Erythroblast (primary cell): ENCODE measurements around the gene KIAA1191.

Source experiments
- DNase-seq, 2 experiments: peaks; one replicate each; lab custom pipeline; 2025; lab: John Stamatoyannopoulos, UW
- GATA1 ChIP-seq: IDR thresholded peaks from 2 replicates; pipeline ENCODE4 v1.6.1; 2011; ENCODE audit warnings: low read depth, mild to moderate bottlenecking, control low read depth, low read length, moderate library complexity
- POLR2A ChIP-seq: IDR thresholded peaks from 2 replicates; pipeline ENCODE4 v1.6.1; 2011; ENCODE audit warnings: mild to moderate bottlenecking, low read length

KIAA1191 gene

DNA sequence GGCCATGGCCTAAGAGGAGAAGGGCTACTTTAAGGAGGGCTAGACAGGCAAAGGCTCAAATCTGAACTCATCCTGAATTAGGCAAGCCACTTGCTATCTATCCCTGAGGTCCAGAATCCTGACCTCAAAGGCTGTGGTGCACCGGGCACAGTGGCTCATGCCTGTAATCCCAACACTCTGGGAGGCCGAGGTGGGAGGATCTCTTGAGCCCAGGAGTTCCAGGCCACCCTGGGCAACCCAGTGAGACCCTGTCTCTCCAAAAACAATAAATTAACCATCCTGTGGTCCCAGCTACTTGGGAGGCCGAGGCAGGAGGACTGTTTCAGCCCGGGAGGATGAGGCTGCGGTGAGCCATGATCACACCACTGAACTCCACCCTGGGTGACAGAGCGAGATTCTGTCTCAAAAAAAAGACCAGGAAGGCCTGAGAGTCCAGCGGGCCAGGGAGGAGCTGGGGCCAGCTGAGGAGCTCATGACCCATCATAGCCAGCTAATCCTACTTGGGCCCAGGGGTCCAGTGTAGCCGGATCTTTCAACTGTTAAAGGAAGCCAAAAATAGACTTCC is 22.9 kb upstream of the KIAA1191 start:
- no peak for DNase-seq
- TF ChIP-seq GATA1 (no peak), POLR2A (no peak)

DNA sequence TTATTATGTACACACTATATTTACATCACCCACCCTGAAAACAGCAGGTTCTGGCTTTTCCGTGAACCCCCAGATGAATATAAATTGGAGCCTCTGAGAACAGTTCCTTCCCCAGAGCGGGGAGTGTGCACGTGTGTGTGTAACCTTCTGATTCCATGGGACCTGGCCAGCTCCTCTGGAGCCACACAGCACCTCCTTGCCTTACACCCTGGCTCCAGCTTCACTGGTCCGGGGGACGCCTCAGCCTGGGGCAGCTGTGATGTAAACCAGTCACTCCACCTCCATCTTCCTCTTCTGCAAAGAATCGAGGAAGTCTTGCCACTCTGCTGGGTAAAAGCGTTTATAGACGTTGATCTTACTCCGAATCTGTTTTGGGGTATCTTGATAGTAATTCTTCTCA is 22.4 kb upstream of the KIAA1191 start:
- no peak for DNase-seq
- TF ChIP-seq GATA1 (no peak), POLR2A (no peak)

DNA sequence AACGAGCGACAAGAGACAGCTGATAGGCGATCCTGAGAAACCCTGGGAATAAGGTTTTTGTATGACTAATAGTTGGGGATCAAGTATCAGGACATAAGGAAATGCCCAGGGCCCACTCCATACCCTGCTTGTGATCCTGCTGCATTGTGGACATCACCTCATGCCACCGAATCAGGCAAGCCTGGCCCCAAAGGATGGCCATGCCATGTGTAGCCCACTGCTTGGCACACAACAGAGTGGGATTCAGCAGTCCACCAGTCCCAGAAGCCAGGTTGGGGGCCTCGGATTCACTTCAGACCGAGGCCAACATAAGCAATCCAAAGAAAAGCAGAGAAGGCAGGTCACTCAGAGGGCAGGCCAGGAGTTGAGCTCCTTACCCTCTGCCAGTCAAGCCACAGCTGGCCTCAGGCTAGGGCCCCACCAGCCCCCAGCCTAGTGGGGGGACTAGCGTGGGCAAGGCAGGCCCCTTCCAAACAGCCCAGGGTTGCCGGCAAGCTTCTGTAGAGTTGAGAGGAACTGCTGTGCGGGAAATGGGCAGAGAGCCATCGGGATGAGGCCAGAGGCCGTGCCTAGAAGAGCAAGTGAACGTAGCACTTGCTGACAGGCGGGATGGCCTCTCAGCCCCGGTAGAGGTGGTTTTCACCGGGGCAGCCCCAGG is 21.8 kb upstream of the KIAA1191 start:
- no peak for TF ChIP-seq GATA1
- no peak for TF ChIP-seq POLR2A
- no peak for DNase-seq

DNA sequence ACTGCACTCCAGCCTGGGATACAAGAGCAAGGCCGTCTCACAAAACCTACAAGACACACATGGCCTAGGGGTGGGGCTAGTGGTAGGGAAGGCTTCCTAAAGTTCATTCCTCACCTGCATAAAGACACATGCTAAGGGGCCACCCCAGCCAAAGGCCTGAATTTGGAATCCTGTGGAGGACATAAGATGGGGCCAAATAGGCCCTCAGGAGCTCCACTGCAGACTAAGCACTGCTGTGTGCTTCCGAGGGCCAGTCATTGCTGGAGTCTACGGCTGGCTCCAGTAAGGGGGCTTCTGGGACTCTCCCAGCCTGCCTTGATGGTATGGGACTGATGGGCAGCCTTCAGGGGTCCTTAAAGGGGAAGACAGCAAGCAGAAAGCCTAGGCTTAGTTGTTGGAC is 21.2 kb upstream of the KIAA1191 start:
- no peak for DNase-seq

DNA sequence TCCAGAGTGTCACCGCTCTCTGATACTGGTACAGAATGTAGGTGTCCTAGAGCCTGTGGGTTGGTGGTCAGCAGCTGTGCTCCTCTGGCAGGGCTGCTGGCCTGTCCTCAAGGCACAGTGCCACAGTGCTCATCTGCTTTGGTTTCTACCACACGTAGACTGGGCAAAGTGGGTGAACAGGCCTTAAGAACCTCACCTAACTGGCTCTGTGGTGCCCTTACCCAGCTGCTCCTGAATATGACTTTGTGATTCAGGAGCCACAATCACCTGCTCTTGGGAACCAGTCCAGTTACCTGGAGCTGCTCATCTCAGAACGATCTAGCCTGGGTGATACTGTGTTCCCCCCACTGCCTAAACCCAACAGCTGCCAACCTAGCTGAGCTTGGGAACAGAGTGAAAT is 20.4 kb upstream of the KIAA1191 start:
- no peak for TF ChIP-seq GATA1
- no peak for TF ChIP-seq POLR2A
- DNase-seq: no peak

More for the DNA sequence above, 21.2 kb upstream of the KIAA1191 start:
- TF ChIP-seq POLR2A (no peak), GATA1 (no peak)

DNA sequence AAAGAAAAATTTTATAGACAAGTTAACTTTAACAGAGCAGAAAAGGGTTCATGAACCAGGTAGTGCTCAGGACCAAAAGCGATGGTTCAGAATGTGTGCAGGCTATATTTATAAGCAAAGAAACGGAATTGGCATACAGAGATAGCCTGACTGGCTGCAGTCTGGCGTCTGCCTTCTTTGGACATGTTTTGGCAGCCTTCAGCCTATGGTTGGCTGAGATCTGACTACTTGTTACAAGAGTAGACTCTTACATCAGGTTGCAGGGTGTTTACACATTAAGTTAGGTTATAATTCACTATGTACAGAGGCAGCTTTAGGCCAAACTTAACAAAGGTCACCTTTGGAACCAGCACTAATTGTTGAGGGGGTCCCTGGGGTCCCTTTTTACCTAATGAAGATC is 19.9 kb upstream of the KIAA1191 start:
- TF ChIP-seq POLR2A: no peak
- TF ChIP-seq GATA1: no peak
- no peak for DNase-seq

DNA sequence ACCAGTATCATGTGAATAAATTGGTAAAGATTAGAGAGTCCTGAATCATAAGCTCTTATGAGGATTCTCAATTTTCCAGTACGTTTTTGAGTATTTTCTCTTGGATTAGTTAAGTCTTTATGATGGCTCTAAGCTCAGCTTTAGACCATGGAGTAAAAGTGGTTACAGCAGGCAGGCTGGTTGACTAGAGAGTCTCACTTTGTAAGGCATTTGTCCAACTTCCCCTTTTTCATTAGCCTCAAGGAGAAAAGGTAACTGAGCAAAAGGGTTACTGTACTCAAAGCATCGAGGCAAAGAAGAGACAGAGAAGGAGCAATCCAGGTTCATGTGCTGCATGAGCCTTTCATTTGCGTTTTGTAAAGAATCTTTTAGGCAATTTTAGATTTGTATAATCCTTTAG is 18.3 kb upstream of the KIAA1191 start:
- TF ChIP-seq GATA1 (no peak), POLR2A (no peak)
- DNase-seq: no peak

DNA sequence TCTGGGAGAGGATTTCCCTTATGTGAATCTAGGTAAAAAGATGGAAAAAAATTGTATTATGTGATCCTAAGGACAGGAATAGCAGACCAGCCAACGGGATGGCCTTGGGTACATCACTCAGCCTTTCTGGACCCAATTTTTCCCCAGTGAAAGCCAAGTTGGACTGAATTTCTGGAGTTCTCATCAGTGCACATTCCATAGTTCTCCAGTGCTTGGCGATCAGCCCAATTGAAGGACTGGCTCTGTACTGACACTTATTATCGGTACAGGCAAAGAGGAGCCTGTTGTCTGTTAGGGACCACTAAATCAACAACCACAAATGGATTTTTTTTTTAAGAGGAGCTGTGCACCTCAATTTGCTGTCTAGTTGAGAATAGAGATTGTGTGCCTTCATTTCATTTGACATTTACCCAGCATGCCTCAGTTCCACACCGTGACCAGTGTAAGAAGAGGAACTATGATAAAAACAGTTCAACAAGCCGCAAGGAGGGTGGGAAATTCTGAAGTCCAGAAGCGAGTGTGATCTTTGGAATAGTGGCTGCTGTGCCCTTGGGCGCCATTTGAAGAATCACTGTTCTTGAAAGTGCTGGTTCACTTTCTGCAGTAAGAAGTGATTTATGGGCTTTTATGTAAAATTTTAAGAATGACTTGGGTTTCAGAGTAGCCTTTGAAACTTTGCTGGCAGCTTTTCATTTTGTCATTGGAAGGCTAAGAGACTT is 11.7 kb upstream of the KIAA1191 start:
- no peak for DNase-seq
- TF ChIP-seq GATA1 (no peak), POLR2A (no peak)

DNA sequence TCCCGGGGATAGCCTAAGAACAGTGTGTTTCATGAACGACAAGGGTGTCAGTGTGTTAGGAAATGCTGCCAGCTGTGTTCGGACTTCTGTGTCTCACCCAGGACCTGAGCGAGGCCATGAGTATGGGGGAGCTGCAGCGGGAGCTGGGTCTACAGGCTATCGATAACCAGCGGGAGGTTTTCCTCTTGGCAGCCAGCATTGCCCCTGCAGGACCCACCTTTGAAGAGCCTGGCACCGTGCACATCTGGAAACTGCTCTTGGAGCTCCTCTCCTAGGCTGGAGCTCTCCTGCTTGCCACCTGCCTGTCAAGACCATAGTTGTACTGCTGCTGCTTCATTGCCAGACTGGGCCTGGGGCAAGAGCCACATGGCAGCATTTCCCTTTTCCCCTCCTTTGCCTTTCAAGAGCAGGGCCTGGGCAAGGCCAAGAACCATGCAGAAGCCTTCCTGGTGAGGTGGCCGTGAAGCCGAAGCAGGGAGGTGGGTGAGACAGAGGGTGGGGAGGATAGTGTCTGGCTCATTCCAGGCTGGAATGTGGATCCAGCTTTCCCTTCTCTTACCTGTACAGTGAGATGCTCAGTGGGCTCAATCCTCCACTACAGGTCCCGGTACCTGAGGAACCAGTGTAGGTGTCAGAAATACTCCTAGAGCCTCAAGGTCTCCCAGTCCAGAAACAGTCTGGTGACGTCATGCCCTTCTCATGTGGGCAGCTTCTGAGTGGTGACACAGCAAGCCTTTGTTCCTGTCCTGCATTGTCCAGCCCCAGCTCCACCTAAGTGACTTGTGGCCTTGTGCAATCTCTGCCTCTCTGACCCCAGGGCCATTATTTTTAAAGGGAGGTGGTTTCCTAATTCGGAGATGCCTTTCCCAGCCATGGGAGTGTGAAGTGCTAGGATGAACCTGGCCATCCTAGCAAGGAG is 10.3 kb upstream of the KIAA1191 start:
- no peak for DNase-seq
- TF ChIP-seq GATA1: no peak
- no peak for TF ChIP-seq POLR2A

DNA sequence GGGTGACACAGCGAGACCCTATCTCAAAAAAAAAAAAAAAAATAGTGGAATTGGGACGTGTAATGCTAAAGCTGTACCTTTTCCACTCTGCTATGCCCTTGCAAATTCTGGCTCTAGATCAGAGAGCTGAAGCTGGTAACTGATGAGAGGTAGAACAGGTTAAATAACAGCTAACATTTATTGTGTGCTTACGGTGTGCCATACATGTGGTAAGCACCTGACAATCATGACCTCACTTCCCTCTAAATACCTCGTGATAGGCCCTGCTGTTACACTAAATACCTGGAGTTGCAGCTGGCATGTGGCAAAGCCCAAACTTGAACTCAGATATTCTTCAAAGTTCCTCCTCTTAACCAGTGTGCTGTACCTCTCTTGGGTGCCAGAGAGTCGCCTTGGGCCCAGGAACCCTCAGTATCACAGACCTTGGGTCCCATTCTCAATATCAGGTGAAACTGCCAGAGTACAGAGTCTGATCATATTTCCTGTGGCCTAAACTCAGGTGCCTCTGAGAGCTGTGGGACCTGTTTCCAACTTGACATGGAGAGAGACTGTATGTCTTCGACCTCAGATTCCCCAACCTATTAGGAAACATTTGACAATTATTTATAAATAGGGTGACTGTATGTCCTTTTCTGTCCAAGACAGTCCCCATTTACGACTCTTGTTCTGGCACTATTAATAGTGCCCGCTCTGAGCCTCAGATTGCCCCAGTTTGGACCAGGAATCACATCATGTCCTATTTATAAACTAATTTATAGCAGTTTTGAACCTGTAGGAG is 8.6 kb upstream of the KIAA1191 start:
- TF ChIP-seq GATA1 (no peak), POLR2A (no peak)
- DNase-seq: no peak

DNA sequence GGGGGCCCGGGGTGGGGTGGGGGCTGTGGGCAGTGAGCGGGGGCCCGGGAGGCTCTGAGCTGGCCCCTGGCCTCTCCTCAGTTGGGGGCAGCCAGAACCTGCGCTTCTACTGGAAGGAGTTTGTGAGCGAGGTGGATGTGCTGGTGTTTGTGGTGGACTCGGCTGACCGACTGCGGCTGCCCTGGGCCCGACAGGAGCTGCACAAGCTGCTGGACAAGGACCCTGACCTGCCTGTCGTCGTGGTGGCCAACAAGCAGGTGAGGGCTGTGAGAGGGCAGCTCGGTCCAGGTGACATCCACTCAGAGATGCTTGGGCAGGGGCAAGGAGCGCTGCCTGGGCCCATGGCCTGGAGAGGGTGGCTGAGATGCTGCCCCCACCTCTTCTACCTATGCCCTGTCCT is 7.2 kb upstream of the KIAA1191 start:
- TF ChIP-seq GATA1: no peak
- TF ChIP-seq POLR2A: no peak
- DNase-seq: no peak

DNA sequence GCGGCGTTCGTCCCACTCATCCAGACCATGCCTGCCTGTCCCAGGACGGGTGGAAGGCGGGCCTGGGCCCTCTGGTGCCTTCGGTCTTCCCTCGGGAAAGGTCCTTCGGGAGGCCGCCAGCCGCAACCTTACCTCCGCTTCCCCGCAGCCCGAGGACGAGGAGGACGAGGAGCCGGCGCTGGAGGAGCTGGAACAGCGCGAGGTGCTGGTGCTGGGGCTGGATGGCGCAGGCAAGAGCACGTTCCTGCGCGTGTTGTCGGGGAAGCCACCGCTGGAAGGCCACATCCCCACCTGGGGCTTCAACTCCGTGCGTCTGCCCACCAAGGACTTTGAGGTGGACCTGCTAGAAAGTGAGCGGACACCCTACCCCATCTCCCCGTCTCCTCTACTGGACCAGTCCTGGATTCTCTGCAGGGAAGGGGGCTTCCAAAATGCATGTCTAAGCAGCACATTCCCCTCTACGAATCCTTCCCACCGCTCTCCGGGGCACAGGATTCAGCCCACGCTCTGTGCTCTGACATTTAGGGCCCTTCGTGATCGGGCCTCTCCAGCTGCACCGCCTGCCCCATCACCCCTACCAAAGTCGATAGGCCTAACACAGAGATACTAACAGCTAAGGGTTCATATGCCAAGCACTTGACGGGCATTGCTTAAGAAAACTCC is 4.8 kb upstream of the KIAA1191 start:
- TF ChIP-seq GATA1 (no peak), POLR2A (no peak)
- DNase-seq: no peak
